8988T (cell line): ENCODE results near the gene ZSCAN12.
"Not testable (repeated sequence)": the region's sequence is repeated elsewhere in the genome, so short reads cannot be mapped to it uniquely, and the experiment has no call there.

Experiments
- DNase-seq: peaks from one replicate; pipeline ENCODE4 v3.0.0; 2011

Gene ZSCAN12

GRCh38 chr6:28393912-28394662 is 5.5 kb downstream of the ZSCAN12 start:
- DNase-seq, result no peak

DNA sequence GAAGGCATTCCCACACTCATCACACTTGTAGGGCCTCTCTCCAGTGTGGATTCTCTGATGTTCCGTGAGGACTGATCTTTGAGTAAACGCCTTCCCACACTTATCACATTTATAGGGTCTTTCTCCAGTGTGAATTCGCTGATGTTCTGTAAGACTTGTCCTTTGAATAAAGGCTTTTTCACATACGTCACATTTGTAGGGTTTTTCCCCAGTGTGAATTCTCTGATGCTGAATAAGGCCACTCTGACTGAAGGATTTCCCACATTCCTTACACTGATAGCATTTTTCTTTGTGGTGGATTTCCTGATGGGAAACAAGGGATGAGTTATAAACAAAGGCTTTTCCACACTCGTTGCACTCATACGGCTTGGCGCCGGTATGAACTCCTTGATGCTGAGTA is 8.9 kb downstream of the ZSCAN12 start:
- DNase-seq, result no peak

DNA sequence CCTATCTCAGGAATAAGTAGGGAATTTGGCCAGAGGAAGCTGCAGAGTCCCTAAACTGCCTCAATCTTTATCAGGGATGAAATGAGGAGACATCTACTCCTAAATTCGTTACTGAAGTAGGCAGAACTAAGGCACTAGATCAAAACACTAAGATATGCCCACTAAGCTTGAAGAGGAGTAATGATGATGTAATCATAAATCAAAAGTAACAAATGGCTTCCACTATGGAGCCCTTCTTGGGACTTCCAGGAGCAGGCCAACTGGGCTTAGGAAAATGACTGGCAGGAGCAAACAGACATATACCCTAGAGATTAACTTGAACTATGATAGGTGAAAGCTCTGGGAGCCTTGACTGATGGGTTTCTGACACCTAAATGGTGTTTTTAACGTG is 15.4 kb downstream of the ZSCAN12 start:
- DNase-seq, result no peak

- DNase-seq, result peak; percentile 35
Observed at GRCh38 chr6:28383235-28384142, 16.1 kb downstream of the ZSCAN12 start.

- no peak for DNase-seq
Observed at GRCh38 chr6:28380381-28380780, 19.2 kb downstream of the ZSCAN12 start.

GRCh38 chr6:28378644-28379043 is 20.9 kb downstream of the ZSCAN12 start:
- no peak for DNase-seq

DNA sequence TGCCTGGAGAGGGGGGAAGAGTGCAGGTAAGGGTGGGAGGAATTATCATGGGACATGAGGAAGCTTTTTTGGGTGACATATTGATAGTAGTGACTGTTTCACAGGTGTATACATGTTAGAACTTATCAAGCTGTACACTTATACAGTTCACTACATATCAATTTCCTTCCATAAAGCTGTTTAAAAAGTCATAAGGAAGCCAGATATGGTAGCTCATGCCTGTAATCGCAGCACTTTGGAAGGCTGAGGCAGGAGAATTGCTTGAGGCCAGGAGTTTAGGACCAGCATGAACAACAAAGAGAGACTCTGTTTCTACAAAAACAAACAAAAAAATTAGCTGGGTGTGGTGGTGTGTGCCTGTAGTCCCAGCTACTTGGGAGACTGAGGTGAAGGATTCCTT is 21.7 kb downstream of the ZSCAN12 start:
- no peak for DNase-seq

DNA sequence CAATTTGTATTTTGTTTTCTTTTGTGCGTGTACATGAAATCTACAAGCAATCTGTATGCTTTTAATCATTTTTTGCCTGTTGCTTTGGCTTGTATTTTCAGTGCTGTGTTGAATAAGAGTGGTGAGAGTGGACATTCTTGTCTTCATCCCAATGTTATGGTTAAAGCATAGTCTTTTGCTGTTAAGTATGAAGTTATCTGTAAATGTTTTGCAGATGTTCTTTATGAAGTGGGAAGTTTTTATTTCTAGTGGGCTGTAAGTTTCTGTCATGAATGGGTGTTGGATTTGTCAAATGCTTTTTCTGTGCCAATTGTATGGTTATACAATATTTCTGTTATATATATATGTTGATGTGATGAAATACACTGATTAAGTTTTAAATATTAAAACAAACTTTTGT is 25.6 kb downstream of the ZSCAN12 start:
- no peak for DNase-seq

- DNase-seq, result no peak
Observed at GRCh38 chr6:28371706-28372451, 27.7 kb downstream of the ZSCAN12 start.

DNA sequence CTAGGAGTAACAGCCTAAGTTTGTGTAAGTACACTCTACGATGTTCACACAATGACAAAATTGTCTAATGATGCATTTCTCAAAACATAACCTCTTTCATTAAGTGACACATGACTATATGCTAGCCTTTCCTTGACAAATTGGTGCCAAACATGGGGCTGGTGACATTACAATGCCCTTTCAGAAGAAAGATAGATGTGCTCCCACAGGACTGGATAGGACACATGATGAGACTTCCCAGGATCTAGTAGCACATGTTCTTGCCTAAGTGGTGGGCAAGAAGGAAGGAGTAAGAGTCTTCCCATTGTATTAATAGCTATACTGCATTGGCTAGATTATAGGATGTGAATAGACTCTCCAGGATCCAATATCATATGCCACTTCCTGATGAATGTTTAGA is 28.3 kb downstream of the ZSCAN12 start:
- no peak for DNase-seq

- DNase-seq, result no peak
Observed at GRCh38 chr6:28370440-28370839, 29.1 kb downstream of the ZSCAN12 start.

- no peak for DNase-seq
Observed at GRCh38 chr6:28369463-28369862, 30.1 kb downstream of the ZSCAN12 start.

DNA sequence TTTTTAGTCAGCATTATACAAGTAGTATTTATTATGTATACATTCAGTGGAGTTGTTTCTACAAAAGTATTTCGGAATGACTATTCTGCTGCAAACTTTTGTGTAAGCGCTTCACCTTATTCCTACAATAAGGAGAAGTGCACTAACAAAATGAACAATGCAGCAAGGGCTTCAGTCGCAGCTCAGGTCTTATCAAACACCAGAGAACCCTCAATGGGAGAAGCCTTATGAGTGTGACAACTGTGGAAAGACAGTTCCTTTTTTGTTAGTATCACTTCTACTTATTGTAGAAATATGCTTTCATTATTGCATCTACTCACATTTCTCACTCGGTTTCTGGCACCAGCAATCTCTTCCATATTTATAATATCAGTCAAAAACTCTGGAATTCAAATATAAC is 31.0 kb downstream of the ZSCAN12 start:
- DNase-seq, result no peak

DNA sequence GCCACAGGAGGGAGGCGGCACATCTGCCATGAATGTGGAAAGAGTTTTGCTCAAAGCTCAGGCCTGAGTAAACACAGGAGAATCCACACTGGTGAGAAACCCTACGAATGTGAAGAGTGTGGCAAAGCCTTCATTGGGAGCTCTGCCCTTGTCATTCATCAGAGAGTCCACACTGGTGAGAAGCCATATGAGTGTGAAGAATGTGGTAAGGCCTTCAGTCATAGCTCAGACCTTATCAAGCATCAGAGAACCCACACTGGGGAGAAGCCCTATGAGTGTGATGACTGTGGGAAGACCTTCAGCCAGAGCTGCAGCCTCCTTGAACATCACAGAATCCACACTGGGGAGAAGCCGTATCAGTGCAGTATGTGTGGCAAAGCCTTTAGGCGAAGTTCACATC is 34.0 kb downstream of the ZSCAN12 start:
- not testable (repeated sequence) for DNase-seq

DNA sequence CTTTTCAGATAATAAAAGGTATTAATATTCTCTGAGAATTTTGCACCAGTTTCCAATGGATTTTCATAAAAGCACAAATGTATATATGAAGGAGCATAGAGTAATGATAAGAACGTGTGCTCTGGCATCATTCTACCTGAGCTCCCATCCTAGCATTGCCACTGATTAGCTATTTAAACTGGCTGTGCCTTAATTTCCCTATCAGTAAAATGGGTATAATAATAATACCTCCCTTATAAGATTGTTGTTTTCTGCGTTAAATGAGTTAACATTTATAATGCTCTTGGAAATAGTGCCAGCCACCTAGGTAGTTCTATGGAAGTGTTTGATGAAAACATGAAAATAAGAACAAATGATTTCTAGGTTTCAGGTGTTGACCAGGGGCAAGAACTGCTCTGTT is 38.6 kb downstream of the ZSCAN12 start:
- DNase-seq, result no peak

GRCh38 chr6:28359562-28359961 is 40.0 kb downstream of the ZSCAN12 start:
- not testable (repeated sequence) for DNase-seq

GRCh38 chr6:28357036-28357435 is 42.5 kb downstream of the ZSCAN12 start:
- DNase-seq, result no peak

DNA sequence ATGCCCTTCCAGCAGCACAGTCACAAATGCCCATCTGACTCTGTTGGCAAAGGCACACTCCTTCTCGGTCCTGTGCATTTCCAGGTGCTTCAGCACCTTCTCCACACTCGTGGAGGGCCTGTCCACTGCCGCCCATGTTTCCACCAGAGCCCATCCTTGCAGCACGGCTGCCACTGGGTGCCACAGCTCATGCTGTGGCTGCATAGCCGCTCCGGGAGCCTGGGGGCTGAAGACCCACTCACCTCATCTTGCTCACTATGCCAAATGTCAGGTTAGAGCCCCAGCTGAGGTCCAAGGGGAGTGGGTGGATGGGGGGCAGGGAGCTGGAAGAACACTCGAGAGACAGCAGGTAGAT is 42.9 kb downstream of the ZSCAN12 start:
- DNase-seq, result no peak

DNA sequence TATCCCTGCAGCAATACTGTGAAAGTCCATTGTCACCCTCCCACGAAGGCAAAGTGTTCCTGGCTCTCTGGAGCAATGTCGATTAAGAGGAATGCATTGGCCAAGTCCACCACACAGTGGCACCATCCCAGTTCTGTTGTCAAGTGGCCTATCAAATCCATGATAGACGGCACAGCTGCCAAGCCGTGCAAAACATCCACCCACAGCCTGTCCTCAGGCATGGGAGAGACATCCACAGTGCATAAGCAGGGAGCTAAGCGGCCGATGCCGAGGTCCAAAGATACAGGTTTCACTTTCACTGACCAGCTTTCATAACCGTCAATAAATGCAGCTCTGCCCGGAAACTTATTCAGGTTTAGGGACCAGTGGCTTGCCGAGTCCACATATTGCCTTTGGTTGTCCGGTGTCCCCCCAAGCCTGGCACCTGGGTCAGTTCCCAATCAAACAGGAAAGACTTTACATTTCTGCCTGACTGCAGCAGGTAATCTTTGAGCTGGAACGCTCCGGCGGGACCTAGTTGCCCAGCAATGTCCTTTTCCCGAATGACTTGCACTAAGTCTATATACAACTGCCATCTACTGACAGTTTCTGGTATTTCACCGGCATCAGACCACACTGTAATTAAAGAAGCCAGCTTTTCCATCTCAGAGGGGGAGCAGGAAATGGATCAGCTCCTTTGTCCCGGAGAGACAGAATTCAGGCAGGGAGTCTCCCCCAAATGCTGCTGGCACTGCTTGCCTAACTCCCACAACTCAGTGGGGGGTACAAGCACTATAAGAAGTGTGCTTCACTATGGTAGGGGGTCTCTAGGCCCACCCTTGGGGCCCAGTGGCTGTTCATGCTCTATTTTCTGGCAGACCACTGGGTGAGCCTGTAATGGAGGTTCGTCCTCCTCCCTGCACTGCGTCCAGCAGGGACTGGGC is 43.5 kb downstream of the ZSCAN12 start:
- DNase-seq, result peak; percentile 27

DNA sequence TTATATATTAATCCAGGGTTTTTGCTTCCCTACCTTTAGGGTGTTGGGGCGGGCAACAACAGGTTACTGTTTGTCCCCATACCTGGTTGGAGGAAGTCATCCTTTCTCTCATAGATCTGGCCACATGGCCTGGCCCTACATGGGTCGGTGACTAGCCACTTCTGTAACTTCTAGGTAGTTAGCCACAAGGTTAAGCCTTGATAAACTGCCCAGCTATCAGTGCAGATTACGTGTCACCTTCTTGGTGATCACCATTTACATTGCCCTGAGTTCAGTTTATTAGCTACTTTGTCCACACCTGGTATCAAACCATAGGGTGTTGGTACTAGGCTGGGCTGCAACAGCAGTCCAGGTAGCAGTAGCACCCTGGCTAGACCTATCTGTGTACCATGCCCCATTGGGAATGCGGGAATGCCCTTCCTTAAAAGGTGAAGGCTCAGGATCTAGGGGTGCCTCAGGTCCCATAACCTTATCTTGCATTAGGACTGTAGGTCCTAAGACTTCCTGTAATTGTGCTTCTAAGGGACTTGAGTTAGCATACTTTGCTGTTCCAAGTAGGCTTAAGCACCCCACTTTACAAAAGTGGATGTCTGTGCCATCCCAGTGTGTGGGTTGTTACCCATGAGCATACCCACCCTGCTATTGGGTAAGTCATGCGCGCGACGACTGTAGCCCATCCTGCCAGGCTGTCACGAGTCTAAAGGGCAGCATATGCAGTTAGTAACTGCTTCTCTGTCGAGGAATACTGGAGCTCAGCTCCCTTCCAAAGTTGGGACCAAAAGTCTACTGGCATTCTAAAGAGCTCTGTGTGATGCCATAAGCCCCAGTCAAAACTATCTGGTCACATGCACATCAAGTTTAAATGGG is 44.6 kb downstream of the ZSCAN12 start:
- no peak for DNase-seq

GRCh38 chr6:28353981-28354676 is 45.4 kb downstream of the ZSCAN12 start:
- DNase-seq, result no peak
